NCI-H1048 (cell line): ENCODE measurements around the gene DHDH.

Experiments used
- DNase-seq: peaks from one replicate; lab custom pipeline; 2025; lab: John Stamatoyannopoulos, UW

Gene DHDH

GRCh38 chr19:48950159-48950558 lies 16.7 kb downstream of the DHDH start:
- no peak for DNase-seq

GRCh38 chr19:48950830-48951519 lies 17.5 kb downstream of the DHDH start:
- DNase-seq = no peak

- DNase-seq = no peak
These were observed 19.6 kb downstream of the DHDH start for GRCh38 chr19:48953141-48953540.

GRCh38 chr19:48953990-48954594 lies 20.6 kb downstream of the DHDH start:
- DNase-seq = no peak

GRCh38 chr19:48954595-48955307 lies 21.3 kb downstream of the DHDH start, which contains the start of gene BAX:
TSS of gene BAX (plus strand) at chr19:48954875. CDS start at chr19:48954929, 54 bp downstream.
- peak; percentile 93 for DNase-seq

- no peak for DNase-seq
These were observed 21.9 kb downstream of the DHDH start for GRCh38 chr19:48955308-48955958.

- DNase-seq = no peak
These were observed 24.5 kb downstream of the DHDH start for GRCh38 chr19:48958006-48958405.

- no peak for DNase-seq
These were observed 26.1 kb downstream of the DHDH start for GRCh38 chr19:48959341-48960239.

- no peak for DNase-seq
These were observed 27.7 kb downstream of the DHDH start for GRCh38 chr19:48961051-48961649.

GRCh38 chr19:48961673-48962028 lies 28.2 kb downstream of the DHDH start:
- DNase-seq = no peak

- no peak for DNase-seq
These were observed 28.7 kb downstream of the DHDH start for GRCh38 chr19:48962029-48962848.

GRCh38 chr19:48962849-48963165 lies 29.3 kb downstream of the DHDH start:
- no peak for DNase-seq

- DNase-seq = no peak
These were observed 30.1 kb downstream of the DHDH start for GRCh38 chr19:48963371-48964204.

- no peak for DNase-seq
These were observed 30.9 kb downstream of the DHDH start for GRCh38 chr19:48964205-48965039.

GRCh38 chr19:48965040-48965805 lies 31.7 kb downstream of the DHDH start, which contains the start of gene FTL:
TSS of gene FTL (plus strand) at chr19:48965309. CDS start at chr19:48965508, 199 bp downstream.
- peak; percentile 82 for DNase-seq

- DNase-seq = peak; percentile 61
These were observed 32.5 kb downstream of the DHDH start for GRCh38 chr19:48965806-48966540.
